ENCODE results near the gene MARCO. TPM values are rescaled to one million over a fixed set of nuclear protein-coding genes. Genes with fewer than 3 reads are reported as not detected.

The MARCO gene
- total RNA-seq, 1 experiment from 2014 or later, result not detected

GRCh38 chr2:119026890-119027289 is 84.9 kb downstream of the MARCO start:
- Mint-ChIP-seq H3K36me3 (ENCODE audit: insufficient read depth in 1 of 3, low read depth in 3 of 3) (peaks cover 5 to 8% (median 7%) of the 10 kb centered on the region in 3 experiments), H3K4me3 (no peak overlapping the region), H3K27ac (no peak overlapping the region), H3K4me1 (peaks cover 14 to 17% of the 10 kb centered on the region in 2 experiments), H3K9me3 (peaks cover 6 to 8% of the 10 kb centered on the region in 2 experiments), H3K27me3 (ENCODE audit: low read depth) (peaks cover 10% of the 10 kb centered on the region)
- Histone ChIP-seq H3K79me2 (ENCODE audit: insufficient read depth, low read length) (no peaks in the 10 kb centered on the region), H2BK12ac (ENCODE audit: insufficient read length, low read depth, low read length) (no peak overlapping the region), H2AFZ (ENCODE audit: low read length) (no peak overlapping the region), H3K4ac (ENCODE audit: low read depth, low read length) (no peak overlapping the region), H4K20me1 (ENCODE audit: control insufficient read depth, insufficient read depth, insufficient read length) (no peaks in the 10 kb centered on the region), H3K4me1 (ENCODE audit: insufficient read depth, low read length) (no peaks in the 10 kb centered on the region; the same call in 1 of the 2 replicates), H3K23me2 (ENCODE audit: insufficient read length, low read depth, low read length, poor library complexity, severe bottlenecking) (no peaks in the 10 kb centered on the region), H3K9ac (ENCODE audit: extremely low read depth, insufficient read length, low read length) (no peak overlapping the region), H2AK5ac (ENCODE audit: insufficient read length, low read length) (no peak overlapping the region), H3K4me2 (ENCODE audit: insufficient read depth, insufficient read length, low read length) (no peak overlapping the region), H2BK15ac (ENCODE audit: low read depth, low read length) (no peak overlapping the region), H3K56ac (ENCODE audit: insufficient read length, low read depth, low read length) (no peak overlapping the region), H3K27ac (ENCODE audit: insufficient read length, low read depth, low read length) (no peak overlapping the region), H3K14ac (ENCODE audit: insufficient read depth, low read length) (no peak overlapping the region), H4K8ac (replicated peaks; ENCODE audit: insufficient read length, low read depth, low read length) (no peak overlapping the region), H2BK120ac (ENCODE audit: low read depth, low read length, poor library complexity, severe bottlenecking) (no peak overlapping the region), H3K27me3 (ENCODE audit: insufficient read depth, low read length) (no peaks in the 10 kb centered on the region), H3T11ph (ENCODE audit: low read length) (no peak overlapping the region), H3K23ac (ENCODE audit: insufficient read length, low read depth, low read length) (no peak overlapping the region), H4K5ac (ENCODE audit: insufficient read length, low read depth, low read length) (no peak overlapping the region), H2BK5ac (ENCODE audit: insufficient read length, low read length) (no peak overlapping the region), H3K9me3 (ENCODE audit: control insufficient read depth, low read depth, low read length) (no peaks in the 10 kb centered on the region), H2BK20ac (ENCODE audit: low read depth, low read length, poor library complexity, severe bottlenecking) (no peak overlapping the region), H3K18ac (ENCODE audit: insufficient read length, low read depth, low read length) (no peak overlapping the region), H3K79me1 (ENCODE audit: insufficient read depth, low read depth, low read length, poor library complexity, severe bottlenecking) (no peaks in the 10 kb centered on the region), H4K91ac (ENCODE audit: insufficient read length, low read depth, low read length) (no peak overlapping the region)
- TF ChIP-seq CTCF (conservative IDR thresholded peaks at IDR 0.05), result no peak
- DNase-seq, result no peak
- no CpG with 5 or more reads among the region's 5 CpGs for WGBS (ENCODE audit: extremely low coverage, insufficient read length, low lambda C conversion rate)
